Testis (tissue), 2 donors: ENCODE measurements around the gene TBC1D9.

ENCODE experiments used
- CTCF ChIP-seq, 3 experiments: fragments of 450-650 bp in 2 of 3; fragments of 200-600 bp in 1 of 3; sonication (generic) in 1 of 3; IDR thresholded peaks; one replicate each; pipeline ENCODE4 v1.5.1; 2016 to 2019; ENCODE audit warnings: antibody characterized with exemption in 3 of 3, mild to moderate bottlenecking in 2 of 3, moderate library complexity in 1 of 3
- POLR2A ChIP-seq: fragments of 450-650 bp; IDR thresholded peaks from one replicate; pipeline ENCODE4 v1.6.1; 2017; ENCODE audit warnings: antibody characterized with exemption, mild to moderate bottlenecking, moderate library complexity

- TF ChIP-seq CTCF (IDR thresholded peaks at IDR 0.05) (no peak), POLR2A (no peak)
Observed at GRCh38 chr4:140742838-140743193, 13.4 kb downstream of the TBC1D9 start.
